Suprapubic skin (tissue), 3 donors: Measurements from ENCODE around the gene TMEM74B.
A peak's percentile ranks its signal among the peaks of the same experiment; 100 is the strongest.

Experiments
- CTCF ChIP-seq, 2 donors: fragments of 200-600 bp in 1 of 2; fragments of 450-650 bp in 1 of 2; sonication (generic) in 1 of 2; IDR thresholded peaks; one replicate each; pipeline ENCODE4 v1.5.1; 2016 to 2019; ENCODE audit warnings: antibody characterized with exemption in 2 of 2, mild to moderate bottlenecking in 1 of 2, moderate library complexity in 1 of 2
- EP300 ChIP-seq: sonication (generic); formaldehyde crosslinking; IDR thresholded peaks from one replicate; pipeline ENCODE4 v1.6.1; 2017; ENCODE audit warnings: antibody characterized with exemption

- TF ChIP-seq CTCF (IDR thresholded peaks at IDR 0.05) = peak; percentile 71 to 76
- no peak for TF ChIP-seq EP300
Measured at GRCh38 chr20:1212607-1213396, 28.0 kb upstream of the TMEM74B start.
